Measurements from ENCODE around the gene F11.

DNA sequence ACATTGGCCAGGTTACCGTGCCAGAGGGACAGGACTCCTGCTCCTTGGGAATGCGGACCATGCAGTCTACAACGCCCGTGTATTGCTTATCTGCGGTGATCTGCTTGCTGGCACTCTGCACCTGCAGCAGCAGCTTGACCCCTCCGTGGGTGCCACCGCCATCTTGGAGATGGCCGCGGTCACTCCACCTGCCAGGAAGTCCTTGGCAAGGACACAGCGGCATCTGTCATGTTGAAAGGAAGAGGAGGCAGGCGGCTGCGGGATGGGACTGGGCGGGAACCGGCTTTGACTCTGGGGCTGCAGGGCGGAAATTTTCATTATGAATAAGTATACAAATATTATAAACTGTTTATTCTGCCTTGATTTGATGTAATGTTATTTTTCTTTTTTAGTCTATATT is 63.4 kb downstream of the F11 start:
- TF ChIP-seq, protein P1, sequence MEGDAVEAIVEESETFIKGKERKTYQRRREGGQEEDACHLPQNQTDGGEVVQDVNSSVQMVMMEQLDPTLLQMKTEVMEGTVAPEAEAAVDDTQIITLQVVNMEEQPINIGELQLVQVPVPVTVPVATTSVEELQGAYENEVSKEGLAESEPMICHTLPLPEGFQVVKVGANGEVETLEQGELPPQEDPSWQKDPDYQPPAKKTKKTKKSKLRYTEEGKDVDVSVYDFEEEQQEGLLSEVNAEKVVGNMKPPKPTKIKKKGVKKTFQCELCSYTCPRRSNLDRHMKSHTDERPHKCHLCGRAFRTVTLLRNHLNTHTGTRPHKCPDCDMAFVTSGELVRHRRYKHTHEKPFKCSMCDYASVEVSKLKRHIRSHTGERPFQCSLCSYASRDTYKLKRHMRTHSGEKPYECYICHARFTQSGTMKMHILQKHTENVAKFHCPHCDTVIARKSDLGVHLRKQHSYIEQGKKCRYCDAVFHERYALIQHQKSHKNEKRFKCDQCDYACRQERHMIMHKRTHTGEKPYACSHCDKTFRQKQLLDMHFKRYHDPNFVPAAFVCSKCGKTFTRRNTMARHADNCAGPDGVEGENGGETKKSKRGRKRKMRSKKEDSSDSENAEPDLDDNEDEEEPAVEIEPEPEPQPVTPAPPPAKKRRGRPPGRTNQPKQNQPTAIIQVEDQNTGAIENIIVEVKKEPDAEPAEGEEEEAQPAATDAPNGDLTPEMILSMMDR (IDR thresholded peaks at IDR 0.05), result no peak
- TF ChIP-seq POLR2A (IDR thresholded peaks at IDR 0.05), result no peak
